Measurements from ENCODE around the gene POLR3B. TPM values are rescaled to one million over a fixed set of nuclear protein-coding genes. Genes with fewer than 3 reads are reported as not detected.

Gene POLR3B
- total RNA-seq, 1 donor from 2014 or later = 7.3 TPM

- H3K4me3 Mint-ChIP-seq = no peak overlapping the region
- no peaks in the 10 kb centered on the region for H3K36me3 Mint-ChIP-seq (ENCODE audit: low read depth)
- POLR2A ChIA-PET = no interaction called here
- CTCF ChIA-PET = no interaction called here
- H3K9me3 Mint-ChIP-seq = no peaks in the 10 kb centered on the region
- DNase-seq = no peak
- ATAC-seq (ENCODE audit: low read depth) = no peak
- TF ChIP-seq, protein P1, sequence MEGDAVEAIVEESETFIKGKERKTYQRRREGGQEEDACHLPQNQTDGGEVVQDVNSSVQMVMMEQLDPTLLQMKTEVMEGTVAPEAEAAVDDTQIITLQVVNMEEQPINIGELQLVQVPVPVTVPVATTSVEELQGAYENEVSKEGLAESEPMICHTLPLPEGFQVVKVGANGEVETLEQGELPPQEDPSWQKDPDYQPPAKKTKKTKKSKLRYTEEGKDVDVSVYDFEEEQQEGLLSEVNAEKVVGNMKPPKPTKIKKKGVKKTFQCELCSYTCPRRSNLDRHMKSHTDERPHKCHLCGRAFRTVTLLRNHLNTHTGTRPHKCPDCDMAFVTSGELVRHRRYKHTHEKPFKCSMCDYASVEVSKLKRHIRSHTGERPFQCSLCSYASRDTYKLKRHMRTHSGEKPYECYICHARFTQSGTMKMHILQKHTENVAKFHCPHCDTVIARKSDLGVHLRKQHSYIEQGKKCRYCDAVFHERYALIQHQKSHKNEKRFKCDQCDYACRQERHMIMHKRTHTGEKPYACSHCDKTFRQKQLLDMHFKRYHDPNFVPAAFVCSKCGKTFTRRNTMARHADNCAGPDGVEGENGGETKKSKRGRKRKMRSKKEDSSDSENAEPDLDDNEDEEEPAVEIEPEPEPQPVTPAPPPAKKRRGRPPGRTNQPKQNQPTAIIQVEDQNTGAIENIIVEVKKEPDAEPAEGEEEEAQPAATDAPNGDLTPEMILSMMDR (IDR thresholded peaks at IDR 0.05) = no peak
- no peak overlapping the region for H3K27ac Mint-ChIP-seq
- H3K27me3 Mint-ChIP-seq = peaks cover 12% of the 10 kb centered on the region
- intact Hi-C loops (cut with micrococcal nuclease) = no loop called here
- no peaks in the 10 kb centered on the region for H3K4me1 Mint-ChIP-seq
These were observed 164.4 kb downstream of the POLR3B start for GRCh38 chr12:106521901-106522300.

DNA sequence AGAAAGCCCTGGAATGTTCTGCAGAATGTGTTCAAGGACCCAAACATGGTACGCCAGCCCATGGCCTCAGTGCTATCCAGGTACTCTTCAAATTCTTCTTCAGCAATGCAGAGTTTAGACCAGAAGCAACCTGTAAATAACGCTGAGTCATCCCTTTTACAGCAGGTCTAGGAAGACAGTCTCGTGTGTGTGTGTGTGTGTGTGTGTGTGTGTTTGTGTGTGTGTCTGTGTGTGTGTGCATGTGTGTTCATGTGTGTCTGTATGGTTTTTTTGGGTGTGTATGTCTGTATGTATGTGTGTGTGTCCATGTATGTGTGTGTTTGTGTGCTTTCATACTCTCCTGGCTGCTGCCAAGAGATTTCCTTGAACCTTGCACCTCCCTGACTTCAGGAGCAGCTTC is 165.2 kb downstream of the POLR3B start:
- POLR2A ChIA-PET = no interaction called here
- H3K27ac Mint-ChIP-seq = no peak overlapping the region
- CTCF ChIA-PET = no interaction called here
- DNase-seq (no peak), ATAC-seq (ENCODE audit: low read depth) (no peak)
- no peaks in the 10 kb centered on the region for H3K36me3 Mint-ChIP-seq (ENCODE audit: low read depth)
- TF ChIP-seq, protein P1 (IDR thresholded peaks at IDR 0.05) = no peak
- H3K27me3 Mint-ChIP-seq = peaks cover 12% of the 10 kb centered on the region
- intact Hi-C loops (cut with micrococcal nuclease) = no loop called here
- H3K4me3 Mint-ChIP-seq = no peak overlapping the region
- H3K4me1 Mint-ChIP-seq = no peaks in the 10 kb centered on the region
- no peaks in the 10 kb centered on the region for H3K9me3 Mint-ChIP-seq

DNA sequence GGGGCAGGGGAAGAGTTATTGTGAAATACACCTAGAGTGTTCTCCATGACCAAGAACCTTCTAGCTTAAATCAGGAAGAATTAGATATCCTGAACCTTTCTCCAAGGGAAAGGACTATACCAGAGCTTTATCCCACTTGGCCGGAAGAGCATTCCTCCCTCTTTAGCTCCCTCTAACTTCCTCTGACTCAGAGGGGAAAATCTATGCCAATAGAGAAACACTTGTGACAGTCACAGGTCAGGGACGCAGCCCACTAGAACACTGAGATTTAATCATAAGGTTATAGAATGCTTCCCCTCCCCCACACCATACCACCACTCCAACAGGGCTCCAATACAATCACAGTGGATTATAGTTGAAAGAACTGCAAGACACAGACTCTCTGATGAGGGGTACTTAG is 169.8 kb downstream of the POLR3B start:
- Mint-ChIP-seq H3K36me3 (ENCODE audit: low read depth) (no peaks in the 10 kb centered on the region), H3K9me3 (peaks cover 13% of the 10 kb centered on the region), H3K27me3 (peaks cover 11% of the 10 kb centered on the region), H3K27ac (no peak overlapping the region), H3K4me1 (no peaks in the 10 kb centered on the region), H3K4me3 (no peak overlapping the region)
- POLR2A ChIA-PET = no interaction called here
- DNase-seq (no peak), ATAC-seq (ENCODE audit: low read depth) (no peak)
- CTCF ChIA-PET = no interaction called here
- intact Hi-C loops (cut with micrococcal nuclease) = no loop called here
- TF ChIP-seq, protein P1 (IDR thresholded peaks at IDR 0.05) = no peak

DNA sequence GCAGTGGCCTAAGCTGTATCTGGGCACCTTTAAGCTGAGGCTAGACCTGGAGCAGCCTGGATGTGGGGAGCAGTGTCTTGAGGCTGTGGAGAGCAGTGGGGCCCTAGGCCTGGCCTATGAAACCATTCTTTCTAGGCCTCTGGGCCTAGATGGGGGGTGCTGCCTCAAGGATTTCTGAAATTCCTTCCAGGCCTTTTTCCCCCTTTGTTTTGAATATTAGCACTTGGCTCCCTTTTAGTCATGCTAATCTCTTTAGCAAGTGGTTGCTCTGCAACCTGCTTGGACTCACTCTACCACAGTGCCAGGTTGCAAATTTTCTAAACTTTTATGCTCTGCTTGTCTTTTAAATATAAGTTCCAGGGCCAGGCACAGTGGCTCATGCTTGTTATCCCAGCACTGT is 183.7 kb downstream of the POLR3B start:
- intact Hi-C loops (cut with micrococcal nuclease) = no loop called here
- peaks cover 8% of the 10 kb centered on the region for H3K27me3 Mint-ChIP-seq
- no peak for ATAC-seq (ENCODE audit: low read depth)
- ChIA-PET CTCF (no interaction called here), POLR2A (no interaction called here)
- H3K4me1 Mint-ChIP-seq = no peaks in the 10 kb centered on the region
- TF ChIP-seq, protein P1 (IDR thresholded peaks at IDR 0.05) = no peak
- peaks cover 20% of the 10 kb centered on the region for H3K9me3 Mint-ChIP-seq
- H3K4me3 Mint-ChIP-seq = no peak overlapping the region
- H3K27ac Mint-ChIP-seq = no peak overlapping the region
- no peaks in the 10 kb centered on the region for H3K36me3 Mint-ChIP-seq (ENCODE audit: low read depth)
- no peak for DNase-seq

GRCh38 chr12:106551410-106551809 is 193.9 kb downstream of the POLR3B start:
- no peak for DNase-seq
- Mint-ChIP-seq H3K4me1 (no peaks in the 10 kb centered on the region), H3K4me3 (no peak overlapping the region), H3K27ac (no peak overlapping the region), H3K27me3 (peaks cover 23% of the 10 kb centered on the region), H3K9me3 (peaks cover 16% of the 10 kb centered on the region), H3K36me3 (ENCODE audit: low read depth) (no peaks in the 10 kb centered on the region)
- ChIA-PET POLR2A (no interaction called here), CTCF (no interaction called here)
- no peak for ATAC-seq (ENCODE audit: low read depth)
- intact Hi-C loops (cut with micrococcal nuclease) = no loop called here
- TF ChIP-seq, protein P1 (IDR thresholded peaks at IDR 0.05) = no peak

Measured in activated B cell treated with CpG ODN at 0.5 μM for 24 hours (primary cell).